ENCODE results near the gene PGLYRP4.

DNA sequence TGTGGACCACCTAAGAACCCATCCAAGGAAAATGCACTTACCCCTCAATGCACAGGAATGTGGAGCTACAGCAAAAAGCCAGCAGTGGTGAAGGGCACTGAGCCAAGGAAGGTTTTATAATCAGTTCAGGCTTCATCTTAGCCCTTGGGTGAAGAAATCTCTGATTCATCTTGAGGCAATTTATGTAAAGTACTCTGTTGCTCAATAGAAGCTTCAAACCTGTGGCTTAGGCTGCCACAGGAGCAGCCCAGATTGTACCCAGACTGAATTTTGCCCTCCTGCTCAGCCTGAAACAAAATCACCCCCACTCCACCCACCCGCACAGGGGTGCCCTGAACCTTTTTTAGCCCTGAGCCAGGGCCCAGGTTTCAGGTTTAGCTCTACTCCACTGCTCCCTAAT is 26.9 kb upstream of the PGLYRP4 start, which contains the start of gene S100A12:
- TF ChIP-seq, protein P1, sequence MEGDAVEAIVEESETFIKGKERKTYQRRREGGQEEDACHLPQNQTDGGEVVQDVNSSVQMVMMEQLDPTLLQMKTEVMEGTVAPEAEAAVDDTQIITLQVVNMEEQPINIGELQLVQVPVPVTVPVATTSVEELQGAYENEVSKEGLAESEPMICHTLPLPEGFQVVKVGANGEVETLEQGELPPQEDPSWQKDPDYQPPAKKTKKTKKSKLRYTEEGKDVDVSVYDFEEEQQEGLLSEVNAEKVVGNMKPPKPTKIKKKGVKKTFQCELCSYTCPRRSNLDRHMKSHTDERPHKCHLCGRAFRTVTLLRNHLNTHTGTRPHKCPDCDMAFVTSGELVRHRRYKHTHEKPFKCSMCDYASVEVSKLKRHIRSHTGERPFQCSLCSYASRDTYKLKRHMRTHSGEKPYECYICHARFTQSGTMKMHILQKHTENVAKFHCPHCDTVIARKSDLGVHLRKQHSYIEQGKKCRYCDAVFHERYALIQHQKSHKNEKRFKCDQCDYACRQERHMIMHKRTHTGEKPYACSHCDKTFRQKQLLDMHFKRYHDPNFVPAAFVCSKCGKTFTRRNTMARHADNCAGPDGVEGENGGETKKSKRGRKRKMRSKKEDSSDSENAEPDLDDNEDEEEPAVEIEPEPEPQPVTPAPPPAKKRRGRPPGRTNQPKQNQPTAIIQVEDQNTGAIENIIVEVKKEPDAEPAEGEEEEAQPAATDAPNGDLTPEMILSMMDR (IDR thresholded peaks at IDR 0.05) = no peak
- no peak for TF ChIP-seq EZH2 (IDR thresholded peaks at IDR 0.05; ENCODE audit: borderline replicate concordance, insufficient read depth, low read depth, low read length, poor library complexity, severe bottlenecking)

Data from B cell (primary cell).